Thyroid gland (tissue), 4 donors: ENCODE results near the gene NT5C1A. TPM values are rescaled to one million over a fixed set of nuclear protein-coding genes. Genes with fewer than 3 reads are reported as not detected.

Source experiments
- DNase-seq, 2 donors: peaks; one replicate each; pipeline ENCODE4 v3.0.0-alpha.2; 2019
- H3K27ac ChIP-seq, 3 donors: fragments of 200-600 bp; sonication (generic); 1 replicate in 2 of 3; 2 replicates in 1 of 3; pipeline ENCODE4 v1.5.1; 2016 to 2019; ENCODE audit warnings: mild to moderate bottlenecking in 1 of 3, moderate library complexity in 1 of 3
- H3K27me3 ChIP-seq: fragments of 200-600 bp; sonication (generic); one replicate; pipeline ENCODE4 v1.5.1; 2019
- H3K36me3 ChIP-seq, 2 donors: fragments of 200-600 bp; sonication (generic); one replicate each; pipeline ENCODE4 v1.5.1; 2016 to 2019
- H3K4me1 ChIP-seq, 2 donors: fragments of 200-600 bp; sonication (generic); one replicate each; pipeline ENCODE4 v1.5.1; 2017 to 2019
- H3K4me3 ChIP-seq, 3 donors: fragments of 200-600 bp; sonication (generic); replicated peaks in 1 of 3; 1 replicate in 2 of 3; 2 replicates in 1 of 3; pipeline ENCODE4 v1.5.1; 2016; ENCODE audit warnings: mild to moderate bottlenecking in 1 of 3
- H3K9me3 ChIP-seq: fragments of 200-600 bp; sonication (generic); one replicate; pipeline ENCODE4 v1.5.1; 2017
- CTCF ChIP-seq, 6 experiments: fragments of 200-600 bp in 3 of 6; fragments of 450-650 bp in 3 of 6; sonication (generic) in 3 of 6; IDR thresholded peaks; one replicate each; pipeline ENCODE4 v1.5.1; 2016 to 2019; ENCODE audit warnings: antibody characterized with exemption in 6 of 6, mild to moderate bottlenecking in 2 of 6, inconsistent platforms in 1 of 6, moderate library complexity in 1 of 6
- POLR2A ChIP-seq, 2 donors: fragments of 450-650 bp; IDR thresholded peaks; one replicate each; pipeline ENCODE4 v1.6.1; 2017; ENCODE audit warnings: antibody characterized with exemption in 2 of 2, mild to moderate bottlenecking in 2 of 2, moderate library complexity in 1 of 2
- WGBS, 2 donors: methylation state at CpG; one replicate each; pipeline ENCODE4 v1.1.5; 2017; 5-methylcytosine and 5-hydroxymethylcytosine counted together
- intact Hi-C: fragments of 100-400 bp; cut with DNase I; formaldehyde crosslinking; loops from one replicate; pipeline ENCODE4 v1.15.1; 2023
- total RNA-seq, 4 donors: library from RNA; depleted of rRNA; stranded (reverse); fragments of >200 nt; gene quantifications; one replicate each; pipeline ENCODE4 v1.2.3, GENCODE V29; 2016

The NT5C1A gene
- total RNA-seq, 4 donors from 2014 or later: 0.33 to 0.73 TPM; not detected in 2

DNA sequence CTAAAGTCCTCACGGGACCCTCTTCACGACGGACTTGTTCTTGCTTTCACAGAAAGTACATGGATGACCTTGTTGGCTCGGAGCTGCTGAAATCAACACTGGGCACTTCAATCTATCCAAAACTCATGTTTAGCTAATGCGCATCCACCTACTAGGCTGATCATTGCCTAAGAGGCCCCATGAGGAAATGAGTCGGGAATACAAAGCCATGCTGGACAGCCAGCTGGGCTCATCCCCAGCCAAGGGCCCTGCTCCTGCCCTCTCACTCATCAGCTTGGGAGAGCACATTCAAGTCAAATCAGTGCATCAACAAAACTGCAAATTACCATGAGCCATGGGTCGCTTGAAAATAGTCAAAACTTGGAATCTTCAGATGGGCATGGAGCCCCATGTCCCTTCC lies 17.6 kb downstream of the NT5C1A start:
- WGBS, 2 donors: 58 to 77% methylated on average over 7 of the region's 7 CpGs
- no peaks in the 10 kb centered on the region for H3K36me3 ChIP-seq
- no peak overlapping the region for H3K27ac ChIP-seq
- H3K4me3 ChIP-seq: no peak overlapping the region
- H3K9me3 ChIP-seq: no peaks in the 10 kb centered on the region
- no peak for DNase-seq
- no peaks in the 10 kb centered on the region for H3K27me3 ChIP-seq
- intact Hi-C loops: no loop called here
- H3K4me1 ChIP-seq: no peaks in the 10 kb centered on the region
- TF ChIP-seq POLR2A (IDR thresholded peaks at IDR 0.05) (no peak), CTCF (IDR thresholded peaks at IDR 0.05) (no peak)

DNA sequence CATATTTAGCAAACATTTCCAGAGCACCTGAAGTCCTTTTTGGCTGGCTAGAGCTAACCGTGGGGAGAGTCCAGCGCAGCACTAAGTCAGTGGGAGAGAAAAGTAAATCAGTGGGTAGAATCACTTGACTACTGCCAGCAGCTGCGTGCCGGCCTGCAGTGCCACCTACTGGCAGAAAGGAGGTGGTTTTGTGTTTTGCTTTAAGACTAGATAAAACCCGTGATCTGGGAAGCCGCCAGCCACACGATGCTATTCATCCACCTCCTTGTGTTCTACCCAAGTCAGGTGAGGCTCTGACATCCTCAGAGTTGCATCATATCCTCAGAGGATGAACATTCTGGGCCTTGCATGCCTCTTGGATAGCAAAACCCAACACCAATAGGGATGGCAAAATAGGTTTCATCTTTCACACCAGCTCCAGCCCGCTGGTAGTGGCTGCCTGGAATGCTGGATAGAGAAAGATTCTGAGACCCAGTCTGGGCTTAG lies 18.3 kb downstream of the NT5C1A start:
- H3K4me3 ChIP-seq: no peak overlapping the region
- H3K4me1 ChIP-seq: no peaks in the 10 kb centered on the region
- peak; percentile 76 to 81 for DNase-seq
- intact Hi-C loops: loop anchor here (2.0 kb wide), 1 partner anchor 45 kb away; no protein-coding TSS in a partner anchor
- no peak overlapping the region for H3K27ac ChIP-seq
- no peaks in the 10 kb centered on the region for H3K27me3 ChIP-seq
- H3K36me3 ChIP-seq: no peaks in the 10 kb centered on the region
- no peaks in the 10 kb centered on the region for H3K9me3 ChIP-seq
- TF ChIP-seq CTCF (IDR thresholded peaks at IDR 0.05): peak; percentile 72 to 92 (median 82)
- TF ChIP-seq POLR2A (IDR thresholded peaks at IDR 0.05): no peak
- WGBS, 2 donors: 7% methylated on average over 8 of the region's 8 CpGs

DNA sequence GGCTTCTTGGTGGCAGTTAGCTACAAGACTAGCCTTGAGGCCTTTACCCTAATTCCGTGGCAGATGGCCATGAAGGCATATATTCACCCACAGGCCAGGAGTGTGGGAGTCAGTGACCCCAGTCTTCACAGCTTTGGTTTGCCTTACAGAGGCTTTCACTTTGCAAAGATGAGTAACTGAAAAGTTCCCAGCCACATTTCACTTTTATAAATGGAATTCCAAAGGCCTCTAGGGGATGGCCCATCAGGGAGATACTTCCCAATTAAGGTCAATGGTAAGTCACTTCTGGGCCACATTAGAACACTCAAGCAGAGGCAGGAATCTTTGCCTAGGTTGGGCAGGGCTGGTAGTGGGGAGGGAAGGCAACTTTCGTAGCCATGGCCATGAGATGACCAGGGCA lies 19.4 kb downstream of the NT5C1A start:
- H3K27ac ChIP-seq: no peak overlapping the region
- TF ChIP-seq POLR2A (IDR thresholded peaks at IDR 0.05) (no peak), CTCF (IDR thresholded peaks at IDR 0.05) (no peak)
- H3K4me3 ChIP-seq: no peak overlapping the region

GRCh38 chr1:39652105-39652504 lies 19.8 kb downstream of the NT5C1A start:
- Histone ChIP-seq H3K4me1 (no peaks in the 10 kb centered on the region), H3K9me3 (no peaks in the 10 kb centered on the region), H3K36me3 (no peaks in the 10 kb centered on the region), H3K4me3 (no peak overlapping the region), H3K27ac (no peak overlapping the region), H3K27me3 (no peaks in the 10 kb centered on the region)
- 74 to 86% methylated on average over 6 of the region's 6 CpGs for WGBS, 2 donors
- TF ChIP-seq CTCF (IDR thresholded peaks at IDR 0.05) (no peak), POLR2A (IDR thresholded peaks at IDR 0.05) (no peak)
- DNase-seq: peak in 1 of 2 donors; percentile 21
- intact Hi-C loops: loop anchor here (2.0 kb wide), 1 partner anchor 43 kb away; no protein-coding TSS in a partner anchor

More for the DNA sequence above, 19.4 kb downstream of the NT5C1A start:
- Histone ChIP-seq H3K27me3 (no peaks in the 10 kb centered on the region), H3K4me1 (no peaks in the 10 kb centered on the region), H3K36me3 (no peaks in the 10 kb centered on the region), H3K9me3 (no peaks in the 10 kb centered on the region)
- intact Hi-C loops: loop anchor here (2.0 kb wide), 1 partner anchor 44 kb away; no protein-coding TSS in a partner anchor
- no peak for DNase-seq
- 91 to 96% methylated on average over 1 to 2 of the region's 2 CpGs for WGBS, 2 donors

- no peaks in the 10 kb centered on the region for H3K9me3 ChIP-seq
- TF ChIP-seq POLR2A (IDR thresholded peaks at IDR 0.05) (no peak), CTCF (IDR thresholded peaks at IDR 0.05) (no peak)
- H3K4me3 ChIP-seq: no peak overlapping the region
- WGBS, 2 donors: 88 to 95% methylated on average over 1 of the region's 1 CpG
- intact Hi-C loops: no loop called here
- no peak for DNase-seq
- H3K36me3 ChIP-seq: no peaks in the 10 kb centered on the region
- H3K27me3 ChIP-seq: no peaks in the 10 kb centered on the region
- H3K4me1 ChIP-seq: no peaks in the 10 kb centered on the region
- H3K27ac ChIP-seq: no peak overlapping the region
Measured at GRCh38 chr1:39650431-39650830, 21.5 kb downstream of the NT5C1A start.
